Measurements from ENCODE around the gene MOK.

GRCh38 chr14:102256716-102257115 is 48.2 kb downstream of the MOK start:
- TF ChIP-seq POLR2A (IDR thresholded peaks at IDR 0.05; ENCODE audit: low read depth, low read length) (no peak), POLR2AphosphoS5 (IDR thresholded peaks at IDR 0.05; ENCODE audit: low read depth, low read length) (no peak), TAF1 (IDR thresholded peaks at IDR 0.05; ENCODE audit: low read depth, low read length) (no peak), POU2F2 (IDR thresholded peaks at IDR 0.05; ENCODE audit: low read depth, low read length) (no peak), SPI1 (IDR thresholded peaks at IDR 0.05; ENCODE audit: low read depth, low read length) (no peak)

All from GM12891 (cell line).